H1 (cell line): Measurements from ENCODE around the gene VCPKMT.

Source experiments
- EP300 ChIP-seq, 2 experiments: IDR thresholded peaks; 1 replicate in 1 of 2; 2 replicates in 1 of 2; pipeline ENCODE4 v1.6.1; 2011 to 2012; ENCODE audit warnings: low read depth in 2 of 2, low read length in 2 of 2, mild to moderate bottlenecking in 2 of 2, borderline replicate concordance in 1 of 2, inconsistent platforms in 1 of 2, moderate library complexity in 1 of 2
- HDAC6 ChIP-seq: IDR thresholded peaks from one replicate; pipeline ENCODE4 v1.7.1; 2012; ENCODE audit warnings: low read depth, mild to moderate bottlenecking, inconsistent platforms, low read length, moderate library complexity
- JUN ChIP-seq: IDR thresholded peaks from 2 replicates; pipeline ENCODE4 v1.6.1; 2011; ENCODE audit warnings: low read depth, mild to moderate bottlenecking, improper control_type of control experiment, low read length
- PHF8 ChIP-seq: fragments of 200-600 bp; sonication (generic); conservative IDR thresholded peaks from 2 replicates; pipeline ENCODE4 v1.7.1; 2012; ENCODE audit warnings: low read depth, mild to moderate bottlenecking, inconsistent platforms, low read length, moderate library complexity
- POLR2AphosphoS5 ChIP-seq: IDR thresholded peaks from 2 replicates; pipeline ENCODE4 v1.6.1; 2011; ENCODE audit warnings: low read depth, low read length
- SUZ12 ChIP-seq: fragments of 200-600 bp; sonication (generic); IDR thresholded peaks from 2 replicates; pipeline ENCODE4 v1.6.1; 2012; ENCODE audit warnings: mild to moderate bottlenecking, inconsistent platforms, low read length, moderate library complexity, mixed read lengths
- TCF12 ChIP-seq: IDR thresholded peaks from 2 replicates; pipeline ENCODE4 v1.6.1; 2011; ENCODE audit warnings: low read depth, mild to moderate bottlenecking, low read length
- USF2 ChIP-seq: IDR thresholded peaks from 2 replicates; pipeline ENCODE4 v1.6.1; 2011; ENCODE audit warnings: low read length, improper control_type of control experiment
- YY1 ChIP-seq: IDR thresholded peaks from 2 replicates; pipeline ENCODE4 v1.6.1; 2011; ENCODE audit warnings: low read depth, mild to moderate bottlenecking, low read length

DNA sequence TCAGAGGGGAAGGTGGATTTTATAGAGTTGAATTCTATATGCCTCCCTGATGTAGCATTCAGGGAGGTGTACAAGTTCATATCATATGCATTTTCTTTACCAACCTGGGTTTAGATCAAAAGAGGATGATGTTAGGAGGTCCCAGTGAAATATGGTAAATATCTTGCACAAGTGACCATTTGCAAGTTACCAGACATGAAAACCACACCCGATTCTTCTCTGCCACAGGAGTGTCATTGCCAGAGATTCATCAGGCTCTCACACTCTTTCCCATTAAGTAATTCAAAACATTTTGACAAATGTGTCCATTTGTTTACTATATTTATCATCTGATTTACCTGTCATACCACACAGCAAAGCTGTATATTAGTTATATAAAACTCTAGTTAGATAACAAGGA, 44.0 kb downstream of the VCPKMT start:
- TF ChIP-seq SUZ12, result no peak
- no peak for TF ChIP-seq JUN
- TF ChIP-seq TCF12, result no peak
- TF ChIP-seq PHF8, result no peak
- no peak for TF ChIP-seq YY1
- TF ChIP-seq USF2, result no peak
- no peak for TF ChIP-seq EP300 (IDR thresholded peaks at IDR 0.05; ENCODE audit: borderline replicate concordance in 1 of 2, low read depth in 2 of 2, low read length in 2 of 2)
- TF ChIP-seq POLR2AphosphoS5, result no peak
- no peak for TF ChIP-seq HDAC6
